Measurements from ENCODE around the gene GPC1.
A peak's percentile ranks its signal among the peaks of the same experiment; 100 is the strongest.
"Not testable (repeated sequence)": the region's sequence is repeated elsewhere in the genome, so short reads cannot be mapped to it uniquely, and the experiment has no call there.

The GPC1 gene

GRCh38 chr2:240435457-240435947 is at the start of gene GPC1:
GPC1 (plus strand) TSS chr2:240435663; CDS start chr2:240435919, 256 bp downstream.
- H3K9me3 ChIP-seq (ENCODE audit: insufficient read depth, low read length) = peaks cover 5% of the 10 kb centered on the region; the same call in 1 of the 2 replicates
- H3K36me3 ChIP-seq (ENCODE audit: insufficient read depth, insufficient read length, low read length) = peaks cover 25% of the 10 kb centered on the region
- TF ChIP-seq SUZ12 (IDR thresholded peaks at IDR 0.05; ENCODE audit: extremely low read depth, insufficient read depth, insufficient read length) = no peak
- no peak for TF ChIP-seq ZNF274 (IDR thresholded peaks at IDR 0.05; ENCODE audit: low read depth, low read length)
- TF ChIP-seq YY1 (IDR thresholded peaks at IDR 0.05; ENCODE audit: insufficient read depth, insufficient read length) = no peak
- peaks cover 44% of the 10 kb centered on the region for H3K4me1 ChIP-seq (ENCODE audit: insufficient read depth, insufficient read length)
- peaks cover 18% of the 10 kb centered on the region for H3K27me3 ChIP-seq (ENCODE audit: insufficient read depth, insufficient read length)
- peak within 1 kb of the TSS; percentile 81 for H3K4me3 ChIP-seq (ENCODE audit: insufficient read length, low read depth)
- peak within 1 kb of the TSS; percentile 91 for H3K9ac ChIP-seq (ENCODE audit: insufficient read length, low read depth)
- no peak for DNase-seq (ENCODE audit: low read depth, low spot score)

GRCh38 chr2:240386326-240386725 is 49.1 kb upstream of the GPC1 start:
- Histone ChIP-seq H3K9ac (ENCODE audit: insufficient read length, low read depth) (no peak overlapping the region), H3K27me3 (ENCODE audit: insufficient read depth, insufficient read length) (no peaks in the 10 kb centered on the region), H3K4me1 (ENCODE audit: insufficient read depth, insufficient read length) (peaks cover 2% of the 10 kb centered on the region), H3K4me3 (ENCODE audit: insufficient read length, low read depth) (no peak overlapping the region), H3K36me3 (ENCODE audit: insufficient read depth, insufficient read length, low read length) (no peaks in the 10 kb centered on the region), H3K9me3 (ENCODE audit: insufficient read depth, low read length) (no peaks in the 10 kb centered on the region)
- DNase-seq (ENCODE audit: low read depth, low spot score) = no peak
- TF ChIP-seq ZNF274 (IDR thresholded peaks at IDR 0.05; ENCODE audit: low read depth, low read length) (no peak), YY1 (IDR thresholded peaks at IDR 0.05; ENCODE audit: insufficient read depth, insufficient read length) (no peak), SUZ12 (IDR thresholded peaks at IDR 0.05; ENCODE audit: extremely low read depth, insufficient read depth, insufficient read length) (no peak)

GRCh38 chr2:240386743-240387142 is 48.7 kb upstream of the GPC1 start:
- not testable (repeated sequence) for H3K4me1 ChIP-seq (ENCODE audit: insufficient read depth, insufficient read length); H3K27me3 ChIP-seq (ENCODE audit: insufficient read depth, insufficient read length); H3K4me3 ChIP-seq (ENCODE audit: insufficient read length, low read depth); H3K9me3 ChIP-seq (ENCODE audit: insufficient read depth, low read length); H3K9ac ChIP-seq (ENCODE audit: insufficient read length, low read depth); H3K36me3 ChIP-seq (ENCODE audit: insufficient read depth, insufficient read length, low read length); DNase-seq (ENCODE audit: low read depth, low spot score)

GRCh38 chr2:240387325-240387668 is 48.2 kb upstream of the GPC1 start:
- TF ChIP-seq YY1 (IDR thresholded peaks at IDR 0.05; ENCODE audit: insufficient read depth, insufficient read length) = no peak
- TF ChIP-seq SUZ12 (IDR thresholded peaks at IDR 0.05; ENCODE audit: extremely low read depth, insufficient read depth, insufficient read length) = no peak
- no peak for TF ChIP-seq ZNF274 (IDR thresholded peaks at IDR 0.05; ENCODE audit: low read depth, low read length)
- H3K4me3 ChIP-seq (ENCODE audit: insufficient read length, low read depth) = no peak overlapping the region
- H3K36me3 ChIP-seq (ENCODE audit: insufficient read depth, insufficient read length, low read length) = no peaks in the 10 kb centered on the region
- no peak overlapping the region for H3K9ac ChIP-seq (ENCODE audit: insufficient read length, low read depth)
- H3K27me3 ChIP-seq (ENCODE audit: insufficient read depth, insufficient read length) = no peaks in the 10 kb centered on the region
- no peak for DNase-seq (ENCODE audit: low read depth, low spot score)
- peaks cover 3% of the 10 kb centered on the region for H3K4me1 ChIP-seq (ENCODE audit: insufficient read depth, insufficient read length)
- no peaks in the 10 kb centered on the region for H3K9me3 ChIP-seq (ENCODE audit: insufficient read depth, low read length)

GRCh38 chr2:240387669-240388358 is 47.6 kb upstream of the GPC1 start:
- Histone ChIP-seq H3K4me3 (ENCODE audit: insufficient read length, low read depth) (no peak overlapping the region), H3K9ac (ENCODE audit: insufficient read length, low read depth) (no peak overlapping the region), H3K4me1 (ENCODE audit: insufficient read depth, insufficient read length) (peaks cover 9% of the 10 kb centered on the region), H3K27me3 (ENCODE audit: insufficient read depth, insufficient read length) (no peaks in the 10 kb centered on the region), H3K9me3 (ENCODE audit: insufficient read depth, low read length) (no peaks in the 10 kb centered on the region), H3K36me3 (ENCODE audit: insufficient read depth, insufficient read length, low read length) (no peaks in the 10 kb centered on the region)
- no peak for DNase-seq (ENCODE audit: low read depth, low spot score)
- TF ChIP-seq SUZ12 (IDR thresholded peaks at IDR 0.05; ENCODE audit: extremely low read depth, insufficient read depth, insufficient read length) (no peak), ZNF274 (IDR thresholded peaks at IDR 0.05; ENCODE audit: low read depth, low read length) (no peak), YY1 (IDR thresholded peaks at IDR 0.05; ENCODE audit: insufficient read depth, insufficient read length) (no peak)

GRCh38 chr2:240388471-240389301 is 46.8 kb upstream of the GPC1 start:
- Histone ChIP-seq H3K36me3 (ENCODE audit: insufficient read depth, insufficient read length, low read length) (no peaks in the 10 kb centered on the region), H3K4me3 (ENCODE audit: insufficient read length, low read depth) (no peak overlapping the region), H3K27me3 (ENCODE audit: insufficient read depth, insufficient read length) (peaks cover 2% of the 10 kb centered on the region), H3K4me1 (ENCODE audit: insufficient read depth, insufficient read length) (peaks cover 11% of the 10 kb centered on the region), H3K9me3 (ENCODE audit: insufficient read depth, low read length) (no peaks in the 10 kb centered on the region), H3K9ac (ENCODE audit: insufficient read length, low read depth) (no peak overlapping the region)
- TF ChIP-seq ZNF274 (IDR thresholded peaks at IDR 0.05; ENCODE audit: low read depth, low read length) (no peak), YY1 (IDR thresholded peaks at IDR 0.05; ENCODE audit: insufficient read depth, insufficient read length) (no peak)
- no peak for DNase-seq (ENCODE audit: low read depth, low spot score)

- no peak overlapping the region for H3K4me3 ChIP-seq (ENCODE audit: insufficient read length, low read depth)
- no peak for DNase-seq (ENCODE audit: low read depth, low spot score)
- no peak overlapping the region for H3K9ac ChIP-seq (ENCODE audit: insufficient read length, low read depth)
- peaks cover 2% of the 10 kb centered on the region for H3K27me3 ChIP-seq (ENCODE audit: insufficient read depth, insufficient read length)
- H3K4me1 ChIP-seq (ENCODE audit: insufficient read depth, insufficient read length) = peaks cover 11% of the 10 kb centered on the region
- H3K36me3 ChIP-seq (ENCODE audit: insufficient read depth, insufficient read length, low read length) = no peaks in the 10 kb centered on the region
- H3K9me3 ChIP-seq (ENCODE audit: insufficient read depth, low read length) = no peaks in the 10 kb centered on the region
- TF ChIP-seq YY1 (IDR thresholded peaks at IDR 0.05; ENCODE audit: insufficient read depth, insufficient read length) (no peak), ZNF274 (IDR thresholded peaks at IDR 0.05; ENCODE audit: low read depth, low read length) (no peak), SUZ12 (IDR thresholded peaks at IDR 0.05; ENCODE audit: extremely low read depth, insufficient read depth, insufficient read length) (no peak)
Observed at GRCh38 chr2:240389302-240389805, 46.1 kb upstream of the GPC1 start.
